ENCODE measurements around the gene KRTAP19-5.
"Not testable (repeated sequence)": the region's sequence is repeated elsewhere in the genome, so short reads cannot be mapped to it uniquely, and the experiment has no call there.

Gene KRTAP19-5

GRCh38 chr21:30502041-30502440 lies at the start of gene KRTAP19-5:
KRTAP19-5 (minus strand) TSS chr21:30502141; CDS start chr21:30502090, 51 bp downstream.
- DNase-seq: no peak

GRCh38 chr21:30541764-30542163 lies 39.8 kb upstream of the KRTAP19-5 start, which contains the start of gene KRTAP19-6:
KRTAP19-6 (minus strand) TSS chr21:30541864; CDS start chr21:30541833, 31 bp downstream.
- no peak for DNase-seq

GRCh38 chr21:30518876-30519275 lies 16.9 kb upstream of the KRTAP19-5 start:
- DNase-seq: no peak

GRCh38 chr21:30515681-30516080 lies 13.7 kb upstream of the KRTAP19-5 start:
- no peak for DNase-seq

GRCh38 chr21:30505621-30506205 lies 3.8 kb upstream of the KRTAP19-5 start:
- not testable (repeated sequence) for DNase-seq

- no peak for DNase-seq
Observed at GRCh38 chr21:30497065-30497464, 4.9 kb downstream of the KRTAP19-5 start, which contains the start of gene KRTAP19-4. KRTAP19-4 (minus strand) TSS chr21:30497165; CDS start chr21:30497110, 55 bp downstream.

GRCh38 chr21:30491963-30492428 lies 9.9 kb downstream of the KRTAP19-5 start, which contains the start of gene KRTAP19-3:
KRTAP19-3 (minus strand) TSS chr21:30492013; CDS start chr21:30491957, 56 bp downstream.
- DNase-seq: no peak

GRCh38 chr21:30487336-30487735 lies 14.6 kb downstream of the KRTAP19-5 start, which contains the start of gene KRTAP19-2:
KRTAP19-2 (minus strand) TSS chr21:30487436; CDS start chr21:30487348, 88 bp downstream.
- DNase-seq: no peak

GRCh38 chr21:30486180-30486579 lies 15.8 kb downstream of the KRTAP19-5 start:
- no peak for DNase-seq

GRCh38 chr21:30482130-30482529 lies 19.8 kb downstream of the KRTAP19-5 start:
- DNase-seq: no peak

- no peak for DNase-seq
Observed at GRCh38 chr21:30480145-30480544, 21.8 kb downstream of the KRTAP19-5 start, which contains the start of gene KRTAP19-1. KRTAP19-1 (minus strand) TSS chr21:30480367; CDS start chr21:30480317, 50 bp downstream.

- no peak for DNase-seq
Observed at GRCh38 chr21:30479259-30479658, 22.7 kb downstream of the KRTAP19-5 start.

- no peak for DNase-seq
Observed at GRCh38 chr21:30478004-30478403, 23.9 kb downstream of the KRTAP19-5 start.

- DNase-seq: no peak
Observed at GRCh38 chr21:30468900-30469714, 32.8 kb downstream of the KRTAP19-5 start.

- DNase-seq: no peak
Observed at GRCh38 chr21:30463713-30464112, 38.2 kb downstream of the KRTAP19-5 start.

Measured in 8988T (cell line).